Esophagus squamous epithelium (tissue), 4 donors: ENCODE measurements around the gene GAGE2A.
"Not testable (repeated sequence)": the region's sequence is repeated elsewhere in the genome, so short reads cannot be mapped to it uniquely, and the experiment has no call there.

Experiments used
- CTCF ChIP-seq, 6 experiments: fragments of 450-650 bp in 4 of 6; fragments of 200-600 bp in 2 of 6; sonication (generic) in 2 of 6; IDR thresholded peaks; one replicate each; pipeline ENCODE4 v1.5.1; 2016 to 2019; ENCODE audit warnings: antibody characterized with exemption in 6 of 6, mild to moderate bottlenecking in 4 of 6, moderate library complexity in 4 of 6
- POLR2A ChIP-seq, 4 donors: fragments of 450-650 bp; IDR thresholded peaks; one replicate each; pipeline ENCODE4 v1.6.1; 2017; ENCODE audit warnings: antibody characterized with exemption in 4 of 4, mild to moderate bottlenecking in 4 of 4, moderate library complexity in 3 of 4

- not testable (repeated sequence) for TF ChIP-seq CTCF, POLR2A (IDR thresholded peaks at IDR 0.05)
Observed at GRCh38 chrX:49570100-49570499, 19.2 kb upstream of the GAGE2A start, which contains the start of gene GAGE12G.
